Measurements from ENCODE around the gene NACC2. TPM values are rescaled to one million over a fixed set of nuclear protein-coding genes. Genes with fewer than 3 reads are reported as not detected.

Gene NACC2
- total and polyA plus RNA-seq, 10 of the 15 experiments (the other 5 are each of a cell fraction or from before 2014, with no cell fraction given), result 0.66 to 14.7 (median 3.5) TPM

- Histone ChIP-seq H3K27me3 (replicated peaks in 1 of 2; ENCODE audit: control insufficient read depth in 2 of 2, insufficient read depth in 2 of 2, low read length in 1 of 2) (no peaks in the 10 kb centered on the region), H3K36me3 (ENCODE audit: control insufficient read depth in 2 of 2, insufficient read depth in 2 of 2, low read length in 1 of 2) (no peaks in the 10 kb centered on the region; a peak in 1 of 4 replicates), H3K9ac (ENCODE audit: control insufficient read depth, insufficient read depth, low read length) (no peak overlapping the region), H3K79me2 (ENCODE audit: control insufficient read depth, insufficient read depth, low read length) (no peaks in the 10 kb centered on the region), H3K4me2 (ENCODE audit: control insufficient read depth, insufficient read depth) (no peak overlapping the region), H3K27ac (ENCODE audit: control insufficient read depth, insufficient read depth) (no peak overlapping the region), H3K4me3 (no peak overlapping the region), H4K20me1 (ENCODE audit: control insufficient read depth, insufficient read depth) (no peaks in the 10 kb centered on the region), H3K9me3 (replicated peaks; ENCODE audit: control insufficient read depth, insufficient read depth, low read length) (no peaks in the 10 kb centered on the region; the same call in 2 of the 3 replicates), H3K4me1 (ENCODE audit: control insufficient read depth, insufficient read depth, low read length) (no peaks in the 10 kb centered on the region), H2AFZ (ENCODE audit: control insufficient read depth, low read depth, low read length) (no peak overlapping the region)
- WGBS (ENCODE audit: insufficient coverage, insufficient replicate concordance, low lambda C conversion rate, missing lambda C conversion rate), result 70% methylated on average over 25 of the region's 25 CpGs
- BruUV-seq (replicated peaks), result no TSS peak
- SMC1A ChIA-PET (ENCODE audit: uncharacterized antibody, unreplicated experiment), result no interaction called here
- no peak for DNase-seq (ENCODE audit: low read depth, low spot score)
- intact Hi-C loops (cut with micrococcal nuclease; ENCODE audit: unreplicated experiment) (no loop called here), in situ Hi-C loops (cut with MboI) (no loop called here)
- CTCF ChIA-PET, result no interaction called here
- ATAC-seq, result no peak
- POLR2A ChIA-PET, result no interaction called here
- no peak for FAIRE-seq
- RAD21 ChIA-PET (ENCODE audit: unreplicated experiment), result no interaction called here
- no peak for TF ChIP-seq MYB (IDR thresholded peaks at IDR 0.05; ENCODE audit: borderline replicate concordance, low read depth, low read length)
- TF ChIP-seq RB1 (IDR thresholded peaks at IDR 0.05; ENCODE audit: borderline replicate concordance), result no peak
- no peak for TF ChIP-seq PAX8 (IDR thresholded peaks at IDR 0.05)
Observed at GRCh38 chr9:136021171-136021871, 73.8 kb downstream of the NACC2 start.

GRCh38 chr9:136020671-136021070 is 74.4 kb downstream of the NACC2 start:
- no peaks in the 10 kb centered on the region for H3K4me1 ChIP-seq (ENCODE audit: control insufficient read depth, insufficient read depth, low read length)
- H3K4me3 ChIP-seq, result no peak overlapping the region
- no peak for FAIRE-seq
- no peaks in the 10 kb centered on the region for H4K20me1 ChIP-seq (ENCODE audit: control insufficient read depth, insufficient read depth)
- POLR2A ChIA-PET, result no interaction called here
- no peaks in the 10 kb centered on the region; a peak in 1 of 4 replicates for H3K36me3 ChIP-seq (ENCODE audit: control insufficient read depth in 2 of 2, insufficient read depth in 2 of 2, low read length in 1 of 2)
- WGBS (ENCODE audit: insufficient coverage, insufficient replicate concordance, low lambda C conversion rate, missing lambda C conversion rate), result 81% methylated on average over 9 of the region's 9 CpGs
- ATAC-seq, result no peak
- no peaks in the 10 kb centered on the region for H3K79me2 ChIP-seq (ENCODE audit: control insufficient read depth, insufficient read depth, low read length)
- no TSS peak for BruUV-seq (replicated peaks)
- H3K9me3 ChIP-seq (replicated peaks; ENCODE audit: control insufficient read depth, insufficient read depth, low read length), result no peaks in the 10 kb centered on the region
- no peak overlapping the region for H3K4me2 ChIP-seq (ENCODE audit: control insufficient read depth, insufficient read depth)
- no peak for DNase-seq (ENCODE audit: low read depth, low spot score)
- H2AFZ ChIP-seq (ENCODE audit: control insufficient read depth, low read depth, low read length), result no peak overlapping the region
- H3K27me3 ChIP-seq (replicated peaks in 1 of 2; ENCODE audit: control insufficient read depth in 2 of 2, insufficient read depth in 2 of 2, low read length in 1 of 2), result no peaks in the 10 kb centered on the region
- RAD21 ChIA-PET (ENCODE audit: unreplicated experiment), result no interaction called here
- no peak overlapping the region for H3K27ac ChIP-seq (ENCODE audit: control insufficient read depth, insufficient read depth)
- intact Hi-C loops (cut with micrococcal nuclease; ENCODE audit: unreplicated experiment) (no loop called here), in situ Hi-C loops (cut with MboI) (no loop called here)
- CTCF ChIA-PET, result no interaction called here
- H3K9ac ChIP-seq (ENCODE audit: control insufficient read depth, insufficient read depth, low read length), result no peak overlapping the region
- SMC1A ChIA-PET (ENCODE audit: uncharacterized antibody, unreplicated experiment), result no interaction called here
- no peak for TF ChIP-seq RELA (IDR thresholded peaks at IDR 0.05; ENCODE audit: borderline replicate concordance, partially characterized antibody)
- TF ChIP-seq ZSCAN29 (IDR thresholded peaks at IDR 0.05), result no peak
- TF ChIP-seq IRF3 (IDR thresholded peaks at IDR 0.05), result no peak
- no peak for TF ChIP-seq CREB1 (IDR thresholded peaks at IDR 0.05; ENCODE audit: low read depth)
- no peak for TF ChIP-seq BHLHE40 (IDR thresholded peaks at IDR 0.05; ENCODE audit: borderline replicate concordance in 1 of 2, low read depth in 2 of 2, low read length in 1 of 2)
- TF ChIP-seq ASH2L (IDR thresholded peaks at IDR 0.05; ENCODE audit: borderline replicate concordance, low read depth), result no peak
- TF ChIP-seq CBX5 (IDR thresholded peaks at IDR 0.05; ENCODE audit: low read depth), result no peak
- TF ChIP-seq WRNIP1 (IDR thresholded peaks at IDR 0.05; ENCODE audit: borderline replicate concordance, low read depth, low read length), result no peak
- TF ChIP-seq YY1 (IDR thresholded peaks at IDR 0.05; ENCODE audit: low read depth, low read length), result no peak
- TF ChIP-seq TCF3 (IDR thresholded peaks at IDR 0.05; ENCODE audit: borderline replicate concordance, insufficient read depth, low read depth, low read length), result no peak
- no peak for TF ChIP-seq PKNOX1 (IDR thresholded peaks at IDR 0.05)
- TF ChIP-seq NFXL1 (IDR thresholded peaks at IDR 0.05; ENCODE audit: borderline replicate concordance), result no peak
- TF ChIP-seq SMARCA5 (IDR thresholded peaks at IDR 0.05), result no peak
- no peak for TF ChIP-seq CEBPB (IDR thresholded peaks at IDR 0.05; ENCODE audit: borderline replicate concordance in 1 of 2, low read depth in 2 of 2, low read length in 2 of 2)

All from GM12878 (cell line).